ENCODE results near the gene STX8. TPM values are rescaled to one million over a fixed set of nuclear protein-coding genes. Genes with fewer than 3 reads are reported as not detected.

The STX8 gene
- polyA plus RNA-seq, 1 of the 3 experiments (the other 2 are of a cell fraction) = 51.3 TPM

GRCh38 chr17:9242497-9242881 is 333.1 kb downstream of the STX8 start:
- Histone ChIP-seq H3K4me2 (no peak overlapping the region), H3K79me2 (ENCODE audit: insufficient read depth) (no peaks in the 10 kb centered on the region), H3K4me1 (ENCODE audit: control insufficient read depth in 1 of 2, insufficient read depth in 2 of 2, low read depth in 1 of 2, low read length in 1 of 2) (peaks cover 0 to 25% of the 10 kb centered on the region in 2 experiments; a peak in 2 of 4 replicates), H3K27me3 (ENCODE audit: insufficient read depth) (no peaks in the 10 kb centered on the region), H3F3A (replicated peaks; ENCODE audit: insufficient read depth) (no peaks in the 10 kb centered on the region), H3K27ac (ENCODE audit: low read depth in 2 of 2, low read length in 1 of 2) (no peak overlapping the region; a peak in 1 of 4 replicates), H3K9me2 (no peaks in the 10 kb centered on the region), H2AFZ (ENCODE audit: low read depth) (no peak overlapping the region), H3K9ac (no peak overlapping the region), H3K9me3 (no peaks in the 10 kb centered on the region), H3K4me3 (ENCODE audit: low read depth in 2 of 2, low read length in 1 of 2) (no peak overlapping the region), H4K20me1 (ENCODE audit: insufficient read depth) (no peaks in the 10 kb centered on the region), H3K36me3 (replicated peaks in 1 of 2; ENCODE audit: control insufficient read depth in 1 of 2, insufficient read depth in 2 of 2, low read length in 1 of 2) (no peaks in the 10 kb centered on the region)
- DNase-seq = no peak
- 83% methylated on average over 10 of the region's 16 CpGs for whole genome bisulfite sequencing (ENCODE audit: low lambda C conversion rate)
- ChIA-PET CTCF (interaction anchor here (1.0 kb wide), 1 partner anchor 50 kb away, joined by 3 read pairs; no protein-coding TSS in a partner anchor), POLR2A (no interaction called here)
- no peak for TF ChIP-seq FOXM1 (IDR thresholded peaks at IDR 0.05; ENCODE audit: low read depth)
- no peak for TF ChIP-seq ZBTB33 (IDR thresholded peaks at IDR 0.05; ENCODE audit: borderline replicate concordance, low read depth)
- no peak for TF ChIP-seq MEF2A (IDR thresholded peaks at IDR 0.05; ENCODE audit: borderline replicate concordance, low read depth)
- TF ChIP-seq NRF1 (IDR thresholded peaks at IDR 0.05; ENCODE audit: low read depth, low read length) = no peak
- no peak for TF ChIP-seq RXRA (IDR thresholded peaks at IDR 0.05; ENCODE audit: borderline replicate concordance, low read depth)
- TF ChIP-seq ELF1 (IDR thresholded peaks at IDR 0.05) = no peak
- TF ChIP-seq NFIC (IDR thresholded peaks at IDR 0.05; ENCODE audit: borderline replicate concordance) = no peak
- TF ChIP-seq SIN3A (IDR thresholded peaks at IDR 0.05; ENCODE audit: borderline replicate concordance, low read depth, low read length) = no peak
- TF ChIP-seq, protein P1, sequence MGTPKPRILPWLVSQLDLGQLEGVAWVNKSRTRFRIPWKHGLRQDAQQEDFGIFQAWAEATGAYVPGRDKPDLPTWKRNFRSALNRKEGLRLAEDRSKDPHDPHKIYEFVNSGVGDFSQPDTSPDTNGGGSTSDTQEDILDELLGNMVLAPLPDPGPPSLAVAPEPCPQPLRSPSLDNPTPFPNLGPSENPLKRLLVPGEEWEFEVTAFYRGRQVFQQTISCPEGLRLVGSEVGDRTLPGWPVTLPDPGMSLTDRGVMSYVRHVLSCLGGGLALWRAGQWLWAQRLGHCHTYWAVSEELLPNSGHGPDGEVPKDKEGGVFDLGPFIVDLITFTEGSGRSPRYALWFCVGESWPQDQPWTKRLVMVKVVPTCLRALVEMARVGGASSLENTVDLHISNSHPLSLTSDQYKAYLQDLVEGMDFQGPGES (IDR thresholded peaks at IDR 0.05; ENCODE audit: low read depth, low read length) = no peak

DNA sequence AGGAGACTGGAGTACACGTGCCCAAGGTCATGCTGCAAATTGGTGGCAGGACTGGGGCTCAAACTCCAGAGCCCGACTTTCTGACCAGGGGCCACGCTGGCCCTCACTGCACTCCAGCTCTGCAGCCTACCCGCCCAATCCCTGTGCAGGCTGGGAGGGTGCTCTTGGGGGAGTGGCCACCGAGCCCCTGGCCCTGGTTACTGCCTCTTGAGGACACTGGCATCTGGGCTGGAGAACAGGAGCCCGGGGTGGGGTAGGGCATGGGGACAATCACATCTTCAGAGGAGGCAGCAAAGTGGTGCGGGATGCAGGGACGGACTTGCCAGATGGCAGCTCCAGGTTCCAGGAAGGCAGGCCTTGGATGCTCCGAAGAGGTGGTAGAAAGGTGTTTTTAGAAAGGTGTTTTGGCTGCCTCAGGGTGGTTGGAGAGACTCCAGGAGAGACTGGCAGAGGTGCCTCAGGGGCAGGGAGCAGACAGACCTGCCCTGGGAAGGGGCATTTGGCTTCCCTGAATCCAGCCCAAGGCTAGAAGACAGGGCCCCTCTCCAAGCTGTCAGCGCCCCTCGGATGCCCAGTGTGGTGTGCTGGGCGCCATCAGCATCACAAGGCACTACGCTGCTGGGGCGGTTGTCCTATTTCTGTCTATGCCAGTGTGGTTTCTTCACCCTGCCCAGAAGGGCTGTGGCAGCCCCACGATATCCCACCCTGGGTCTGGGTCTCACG is 333.7 kb downstream of the STX8 start:
- CTCF ChIA-PET = interaction anchor here (1.0 kb wide), 1 partner anchor 17 kb away, joined by 3 read pairs; no protein-coding TSS in a partner anchor
- no peaks in the 10 kb centered on the region for H3K36me3 ChIP-seq (replicated peaks in 1 of 2; ENCODE audit: control insufficient read depth in 1 of 2, insufficient read depth in 2 of 2, low read length in 1 of 2)
- 79% methylated on average over 10 of the region's 16 CpGs for WGBS (ENCODE audit: low lambda C conversion rate)
- H3K9me2 ChIP-seq = no peaks in the 10 kb centered on the region
- no peak overlapping the region for H3K4me3 ChIP-seq (ENCODE audit: low read depth in 2 of 2, low read length in 1 of 2)
- no peak overlapping the region for H3K9ac ChIP-seq
- H3K27ac ChIP-seq (ENCODE audit: low read depth in 2 of 2, low read length in 1 of 2) = no peak overlapping the region; a peak in 1 of 4 replicates
- H3F3A ChIP-seq (replicated peaks; ENCODE audit: insufficient read depth) = no peaks in the 10 kb centered on the region
- no peak for DNase-seq
- H3K4me1 ChIP-seq (ENCODE audit: control insufficient read depth in 1 of 2, insufficient read depth in 2 of 2, low read depth in 1 of 2, low read length in 1 of 2) = peaks cover 0 to 25% of the 10 kb centered on the region in 2 experiments; a peak in 2 of 4 replicates
- no peak overlapping the region for H2AFZ ChIP-seq (ENCODE audit: low read depth)
- no peaks in the 10 kb centered on the region for H3K9me3 ChIP-seq
- POLR2A ChIA-PET = no interaction called here
- no peaks in the 10 kb centered on the region for H3K79me2 ChIP-seq (ENCODE audit: insufficient read depth)
- H3K27me3 ChIP-seq (ENCODE audit: insufficient read depth) = no peaks in the 10 kb centered on the region
- H3K4me2 ChIP-seq = no peak overlapping the region
- H4K20me1 ChIP-seq (ENCODE audit: insufficient read depth) = no peaks in the 10 kb centered on the region
- TF ChIP-seq SIN3A (IDR thresholded peaks at IDR 0.05; ENCODE audit: borderline replicate concordance, low read depth, low read length) (no peak), RFX5 (IDR thresholded peaks at IDR 0.05; ENCODE audit: low read length) (no peak), NRF1 (IDR thresholded peaks at IDR 0.05; ENCODE audit: low read depth, low read length) (no peak), GABPA (IDR thresholded peaks at IDR 0.05; ENCODE audit: low read depth) (no peak), PBX3 (IDR thresholded peaks at IDR 0.05) (no peak), YY1 (IDR thresholded peaks at IDR 0.05; ENCODE audit: low read depth) (no peak), POLR2AphosphoS5 (IDR thresholded peaks at IDR 0.05; ENCODE audit: low read depth, low read length) (no peak), FOXM1 (IDR thresholded peaks at IDR 0.05; ENCODE audit: low read depth) (no peak), RCOR1 (IDR thresholded peaks at IDR 0.05; ENCODE audit: low read length) (no peak), TAF1 (IDR thresholded peaks at IDR 0.05; ENCODE audit: borderline replicate concordance, low read depth, low read length) (no peak)
- TF ChIP-seq, protein P1 (IDR thresholded peaks at IDR 0.05; ENCODE audit: low read depth, low read length) = no peak
- TF ChIP-seq, protein P2, sequence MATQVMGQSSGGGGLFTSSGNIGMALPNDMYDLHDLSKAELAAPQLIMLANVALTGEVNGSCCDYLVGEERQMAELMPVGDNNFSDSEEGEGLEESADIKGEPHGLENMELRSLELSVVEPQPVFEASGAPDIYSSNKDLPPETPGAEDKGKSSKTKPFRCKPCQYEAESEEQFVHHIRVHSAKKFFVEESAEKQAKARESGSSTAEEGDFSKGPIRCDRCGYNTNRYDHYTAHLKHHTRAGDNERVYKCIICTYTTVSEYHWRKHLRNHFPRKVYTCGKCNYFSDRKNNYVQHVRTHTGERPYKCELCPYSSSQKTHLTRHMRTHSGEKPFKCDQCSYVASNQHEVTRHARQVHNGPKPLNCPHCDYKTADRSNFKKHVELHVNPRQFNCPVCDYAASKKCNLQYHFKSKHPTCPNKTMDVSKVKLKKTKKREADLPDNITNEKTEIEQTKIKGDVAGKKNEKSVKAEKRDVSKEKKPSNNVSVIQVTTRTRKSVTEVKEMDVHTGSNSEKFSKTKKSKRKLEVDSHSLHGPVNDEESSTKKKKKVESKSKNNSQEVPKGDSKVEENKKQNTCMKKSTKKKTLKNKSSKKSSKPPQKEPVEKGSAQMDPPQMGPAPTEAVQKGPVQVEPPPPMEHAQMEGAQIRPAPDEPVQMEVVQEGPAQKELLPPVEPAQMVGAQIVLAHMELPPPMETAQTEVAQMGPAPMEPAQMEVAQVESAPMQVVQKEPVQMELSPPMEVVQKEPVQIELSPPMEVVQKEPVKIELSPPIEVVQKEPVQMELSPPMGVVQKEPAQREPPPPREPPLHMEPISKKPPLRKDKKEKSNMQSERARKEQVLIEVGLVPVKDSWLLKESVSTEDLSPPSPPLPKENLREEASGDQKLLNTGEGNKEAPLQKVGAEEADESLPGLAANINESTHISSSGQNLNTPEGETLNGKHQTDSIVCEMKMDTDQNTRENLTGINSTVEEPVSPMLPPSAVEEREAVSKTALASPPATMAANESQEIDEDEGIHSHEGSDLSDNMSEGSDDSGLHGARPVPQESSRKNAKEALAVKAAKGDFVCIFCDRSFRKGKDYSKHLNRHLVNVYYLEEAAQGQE (IDR thresholded peaks at IDR 0.05; ENCODE audit: low read depth, low read length) = no peak

Measured in SK-N-SH (cell line).